ENCODE measurements around the gene RUNX2.

GRCh38 chr6:45513843-45514242, 185.7 kb downstream of the RUNX2 start:
- TF ChIP-seq LEF1 (IDR thresholded peaks at IDR 0.05; ENCODE audit: borderline replicate concordance): no peak
- no peak for TF ChIP-seq NFRKB (IDR thresholded peaks at IDR 0.05)
- TF ChIP-seq BHLHE40 (IDR thresholded peaks at IDR 0.05; ENCODE audit: borderline replicate concordance): no peak
- TF ChIP-seq ELF4 (IDR thresholded peaks at IDR 0.05): no peak
- TF ChIP-seq FOXA1 (IDR thresholded peaks at IDR 0.05): no peak
- TF ChIP-seq TARDBP (IDR thresholded peaks at IDR 0.05): no peak
- no peak for TF ChIP-seq ARNT (IDR thresholded peaks at IDR 0.05)
- TF ChIP-seq PKNOX1 (IDR thresholded peaks at IDR 0.05): no peak

All from HEK293T (cell line).